GM12891 (cell line): Measurements from ENCODE around the gene FKBP11.

Source experiments
- DNase-seq: peaks from one replicate; pipeline ENCODE4 v3.0.0; 2011; ENCODE audit warnings: low spot score; ENCODE audit not compliant: insufficient read length
- FAIRE-seq: peaks from 2 replicates; lab custom pipeline; 2011; peaks lifted over from hg19 to GRCh38; lab: Jason Lieb, UNC
- PAX5 ChIP-seq: IDR thresholded peaks from 2 replicates; pipeline ENCODE4 v1.6.1; 2011; ENCODE audit warnings: low read length, moderate library complexity, mild to moderate bottlenecking; ENCODE audit not compliant: insufficient read depth, severe bottlenecking
- POLR2A ChIP-seq: IDR thresholded peaks from 2 replicates; pipeline ENCODE4 v1.6.1; 2011; ENCODE audit warnings: low read depth, low read length, control low read depth
- POLR2AphosphoS5 ChIP-seq: IDR thresholded peaks from 2 replicates; pipeline ENCODE4 v1.6.1; 2011; ENCODE audit warnings: low read depth, low read length, control low read depth
- POU2F2 ChIP-seq: IDR thresholded peaks from 2 replicates; pipeline ENCODE4 v1.6.1; 2011; ENCODE audit warnings: low read depth, mild to moderate bottlenecking, control low read depth, low read length, moderate library complexity
- SPI1 ChIP-seq: IDR thresholded peaks from 2 replicates; pipeline ENCODE4 v1.6.1; 2011; ENCODE audit warnings: low read depth, low read length, control low read depth
- TAF1 ChIP-seq: IDR thresholded peaks from 2 replicates; pipeline ENCODE4 v1.6.1; 2011; ENCODE audit warnings: low read depth, low read length, control low read depth

Gene FKBP11

GRCh38 chr12:48938805-48939204 is 13.5 kb upstream of the FKBP11 start:
- peak; percentile 71 for TF ChIP-seq SPI1
- no peak for TF ChIP-seq POLR2AphosphoS5
- DNase-seq (no peak), FAIRE-seq (no peak)

- DNase-seq (no peak), FAIRE-seq (no peak)
- TF ChIP-seq POLR2A: no peak
- no peak for TF ChIP-seq SPI1
- no peak for TF ChIP-seq TAF1
- no peak for TF ChIP-seq PAX5
- TF ChIP-seq POLR2AphosphoS5: no peak
- no peak for TF ChIP-seq POU2F2
Observed at GRCh38 chr12:48937170-48937569, 11.9 kb upstream of the FKBP11 start.

GRCh38 chr12:48936379-48936979 is 11.2 kb upstream of the FKBP11 start:
- peak; percentile 76 for FAIRE-seq
- peak; percentile 71 for DNase-seq
- TF ChIP-seq PAX5 (no peak), TAF1 (no peak), SPI1 (no peak), POLR2AphosphoS5 (no peak), POLR2A (no peak), POU2F2 (no peak)

- DNase-seq (no peak), FAIRE-seq (no peak)
- TF ChIP-seq TAF1 (no peak), POLR2AphosphoS5 (no peak), SPI1 (no peak), PAX5 (no peak), POU2F2 (no peak), POLR2A (no peak)
Observed at GRCh38 chr12:48934312-48934706, 9.0 kb upstream of the FKBP11 start.

GRCh38 chr12:48933664-48934311 is 8.5 kb upstream of the FKBP11 start:
- TF ChIP-seq POU2F2 (no peak), TAF1 (no peak), POLR2A (no peak), PAX5 (no peak), POLR2AphosphoS5 (no peak), SPI1 (no peak)
- FAIRE-seq (no peak), DNase-seq (no peak)

GRCh38 chr12:48932878-48933277 is 7.6 kb upstream of the FKBP11 start:
- DNase-seq: no peak
- FAIRE-seq: no peak
- TF ChIP-seq SPI1: no peak
- TF ChIP-seq POU2F2: no peak
- TF ChIP-seq PAX5: no peak
- no peak for TF ChIP-seq TAF1
- no peak for TF ChIP-seq POLR2A
- TF ChIP-seq POLR2AphosphoS5: no peak

- no peak for FAIRE-seq
- TF ChIP-seq POU2F2 (no peak), TAF1 (no peak), POLR2AphosphoS5 (no peak), SPI1 (no peak), POLR2A (no peak), PAX5 (no peak)
Observed at GRCh38 chr12:48930475-48930874, 5.2 kb upstream of the FKBP11 start.

GRCh38 chr12:48929551-48929950 is 4.3 kb upstream of the FKBP11 start:
- TF ChIP-seq POLR2A (no peak), POLR2AphosphoS5 (no peak), TAF1 (no peak), PAX5 (no peak), SPI1 (no peak), POU2F2 (no peak)
- DNase-seq (no peak), FAIRE-seq (no peak)

More at GRCh38 chr12:48930475-48930874, 5.2 kb upstream of the FKBP11 start:
- DNase-seq: no peak

GRCh38 chr12:48927261-48927660 is 2.0 kb upstream of the FKBP11 start:
- no peak for DNase-seq
- no peak for FAIRE-seq
- TF ChIP-seq PAX5 (no peak), TAF1 (no peak), POU2F2 (no peak), SPI1 (no peak), POLR2AphosphoS5 (no peak), POLR2A (no peak)
